IPS DF 6.9 (cell line): ENCODE results near the gene CDCA5.

Experiments used
- DNase-seq: peaks from one replicate; pipeline ENCODE4 v3.0.0-alpha.2; 2013; ENCODE audit warnings: low read depth, low spot score
- H3K27ac ChIP-seq: one replicate; pipeline ENCODE4 v1.5.1; 2013; ENCODE audit warnings: low read length, control low read depth
- H3K27me3 ChIP-seq: 2 replicates; pipeline ENCODE4 v1.6.1; 2013; ENCODE audit warnings: mild to moderate bottlenecking, low read length; ENCODE audit not compliant: control insufficient read depth, insufficient read depth
- H3K36me3 ChIP-seq: 2 replicates; pipeline ENCODE4 v1.6.1; 2013; ENCODE audit warnings: low read length; ENCODE audit not compliant: control insufficient read depth, insufficient read depth
- H3K4me1 ChIP-seq: 2 replicates; pipeline ENCODE4 v1.6.1; 2013; ENCODE audit warnings: low read length; ENCODE audit not compliant: control insufficient read depth, insufficient read depth
- H3K4me3 ChIP-seq: 2 replicates; pipeline ENCODE4 v1.5.1; 2013; ENCODE audit warnings: mild to moderate bottlenecking, low read length
- H3K9me3 ChIP-seq: 2 replicates; pipeline ENCODE4 v1.6.1; 2013; ENCODE audit warnings: low read length, inconsistent platforms; ENCODE audit not compliant: control insufficient read depth, insufficient read depth
- WGBS: extraction: QIAGEN DNeasy Blood & Tissue Kit; methylation state at CpG from one replicate; pipeline ENCODE4 v1.1.7; 2013; ENCODE audit warnings: mixed read lengths, missing lambda C conversion rate; ENCODE audit not compliant: insufficient read length, insufficient coverage; 5-methylcytosine and 5-hydroxymethylcytosine counted together

The CDCA5 gene

GRCh38 chr11:65086809-65087208 lies 3.0 kb upstream of the CDCA5 start:
- Histone ChIP-seq H3K4me3 (no peak overlapping the region), H3K4me1 (no peaks in the 10 kb centered on the region), H3K27ac (no peak overlapping the region), H3K27me3 (no peaks in the 10 kb centered on the region), H3K9me3 (no peaks in the 10 kb centered on the region), H3K36me3 (peaks cover 9% of the 10 kb centered on the region; the same call in 1 of the 2 replicates)
- no CpG with 5 or more reads among the region's 9 CpGs for WGBS
- no peak for DNase-seq

GRCh38 chr11:65085446-65085845 lies 1.6 kb upstream of the CDCA5 start:
- DNase-seq, result no peak
- Histone ChIP-seq H3K27me3 (no peaks in the 10 kb centered on the region), H3K4me3 (no peak overlapping the region), H3K4me1 (no peaks in the 10 kb centered on the region), H3K27ac (no peak overlapping the region), H3K9me3 (no peaks in the 10 kb centered on the region), H3K36me3 (peaks cover 15% of the 10 kb centered on the region)
- no CpG with 5 or more reads among the region's 4 CpGs for WGBS

- peaks cover 17% of the 10 kb centered on the region for H3K36me3 ChIP-seq
- no peak for DNase-seq
- WGBS, result no CpG with 5 or more reads among the region's 23 CpGs
- H3K4me1 ChIP-seq, result no peaks in the 10 kb centered on the region
- H3K9me3 ChIP-seq, result no peaks in the 10 kb centered on the region
- H3K4me3 ChIP-seq, result peak overlapping the region; percentile 94
- no peaks in the 10 kb centered on the region for H3K27me3 ChIP-seq
- H3K27ac ChIP-seq, result no peak overlapping the region
Measured at GRCh38 chr11:65084598-65085375, 947 bp upstream of the CDCA5 start.

DNA sequence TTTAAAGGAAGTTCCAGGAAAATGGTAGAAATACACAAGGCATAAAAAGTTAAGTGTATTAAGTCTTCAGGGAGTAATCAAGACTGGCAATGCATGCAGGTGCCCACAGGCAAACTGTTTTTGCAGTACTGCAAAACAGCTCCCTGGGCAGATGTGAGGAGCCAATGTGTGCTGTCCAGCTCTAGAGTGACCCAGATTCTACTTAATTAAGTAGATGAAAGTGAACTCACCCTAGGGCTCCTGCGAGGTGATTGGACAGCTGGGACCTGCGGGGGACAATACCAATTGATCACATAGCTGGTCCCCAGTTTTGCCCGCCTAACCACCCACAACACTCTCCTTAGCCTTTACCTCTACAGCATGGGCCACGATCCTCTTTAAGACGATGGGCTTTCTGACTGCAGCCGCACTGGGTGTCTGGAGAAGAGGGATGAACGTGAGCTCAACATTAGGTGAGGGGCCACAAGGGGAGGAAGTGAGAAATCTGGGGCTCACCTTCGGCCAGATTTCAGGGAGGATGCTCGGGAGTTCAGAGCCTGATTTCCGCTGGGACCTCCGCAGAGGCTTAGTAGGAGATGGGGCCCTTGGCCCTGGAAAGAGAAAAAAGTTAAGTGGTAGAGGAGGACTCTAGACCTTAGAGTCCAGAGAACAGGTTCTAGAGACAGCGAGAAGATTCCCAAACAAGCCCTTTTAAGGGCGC lies 556 bp downstream of the CDCA5 start:
- H3K36me3 ChIP-seq, result peaks cover 23% of the 10 kb centered on the region
- no CpG with 5 or more reads among the region's 13 CpGs for WGBS
- no peak overlapping the region for H3K27ac ChIP-seq
- no peaks in the 10 kb centered on the region for H3K27me3 ChIP-seq
- H3K9me3 ChIP-seq, result no peaks in the 10 kb centered on the region
- no peaks in the 10 kb centered on the region for H3K4me1 ChIP-seq
- no peak for DNase-seq
- peak overlapping the region; percentile 94 for H3K4me3 ChIP-seq

DNA sequence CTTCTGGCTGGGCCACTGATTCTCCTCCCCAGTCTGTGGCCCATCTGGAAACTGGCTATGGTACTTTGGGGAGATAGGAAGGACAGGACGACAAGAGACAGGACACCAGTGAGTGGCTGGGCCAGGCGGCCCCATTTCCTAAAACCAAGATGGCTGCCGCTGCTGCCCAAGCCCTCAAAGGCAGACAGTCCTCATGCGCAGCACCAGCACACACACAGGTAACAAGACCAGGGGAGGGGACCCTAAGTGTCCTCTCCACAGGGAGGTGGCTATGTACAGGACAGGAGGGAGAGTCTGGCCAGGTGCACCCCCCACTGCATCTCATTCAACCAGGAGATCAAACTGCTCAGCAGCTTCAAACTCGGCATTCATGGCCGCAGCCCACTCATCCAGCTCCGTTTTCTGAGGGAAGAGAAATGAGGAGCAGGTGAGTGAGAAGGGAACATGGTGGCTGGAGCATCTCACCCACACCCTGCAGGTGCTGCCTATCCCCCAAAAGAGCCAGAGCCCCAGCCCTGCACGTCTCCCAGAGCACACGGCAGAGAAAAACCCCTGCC lies 5.0 kb downstream of the CDCA5 start:
- Histone ChIP-seq H3K4me1 (no peaks in the 10 kb centered on the region), H3K27ac (no peak overlapping the region), H3K36me3 (peaks cover 18% of the 10 kb centered on the region), H3K27me3 (no peaks in the 10 kb centered on the region), H3K4me3 (no peak overlapping the region), H3K9me3 (no peaks in the 10 kb centered on the region)
- no CpG with 5 or more reads among the region's 9 CpGs for WGBS
- no peak for DNase-seq

GRCh38 chr11:65078151-65078550 lies 5.7 kb downstream of the CDCA5 start:
- Histone ChIP-seq H3K27ac (no peak overlapping the region), H3K27me3 (no peaks in the 10 kb centered on the region), H3K4me1 (no peaks in the 10 kb centered on the region), H3K4me3 (no peak overlapping the region), H3K9me3 (no peaks in the 10 kb centered on the region), H3K36me3 (peaks cover 18% of the 10 kb centered on the region)
- no CpG with 5 or more reads among the region's 3 CpGs for WGBS
- DNase-seq, result peak; percentile 33

- no peak for DNase-seq
- H3K4me3 ChIP-seq, result no peak overlapping the region
- no peaks in the 10 kb centered on the region for H3K27me3 ChIP-seq
- WGBS, result no CpG with 5 or more reads among the region's 4 CpGs
- H3K36me3 ChIP-seq, result peaks cover 18% of the 10 kb centered on the region
- H3K9me3 ChIP-seq, result no peaks in the 10 kb centered on the region
- no peaks in the 10 kb centered on the region for H3K4me1 ChIP-seq
- H3K27ac ChIP-seq, result no peak overlapping the region
Measured at GRCh38 chr11:65077451-65077850, 6.4 kb downstream of the CDCA5 start.

DNA sequence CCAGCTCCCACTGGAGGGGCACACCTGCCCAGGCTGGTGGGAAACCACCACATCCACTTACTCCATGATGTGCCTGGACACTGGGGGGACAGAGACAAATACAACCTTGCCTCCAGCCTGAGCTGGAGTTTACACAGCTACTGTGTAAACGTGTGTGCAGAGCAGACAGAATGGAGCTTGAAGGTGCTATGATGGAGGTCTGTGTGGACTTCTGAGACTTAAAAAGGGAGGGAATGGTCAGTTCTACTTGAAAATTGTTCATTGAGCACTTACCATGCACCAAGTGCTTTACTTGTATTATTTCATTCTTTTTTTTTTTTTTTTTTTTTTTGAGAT lies 11.2 kb downstream of the CDCA5 start:
- no peak overlapping the region for H3K27ac ChIP-seq
- H3K36me3 ChIP-seq, result 0 out of 2 replicates have a peak, but pooled peaks cover 3% of the 10 kb centered on the region
- no peaks in the 10 kb centered on the region for H3K27me3 ChIP-seq
- WGBS, result no CpG with 5 or more reads among the region's 1 CpG
- no peak overlapping the region for H3K4me3 ChIP-seq
- no peak for DNase-seq
- no peaks in the 10 kb centered on the region for H3K4me1 ChIP-seq
- H3K9me3 ChIP-seq, result no peaks in the 10 kb centered on the region

- Histone ChIP-seq H3K36me3 (no peaks in the 10 kb centered on the region), H3K27me3 (no peaks in the 10 kb centered on the region), H3K4me1 (peaks cover 1% of the 10 kb centered on the region; the same call in 1 of the 2 replicates), H3K9me3 (no peaks in the 10 kb centered on the region), H3K27ac (no peak overlapping the region), H3K4me3 (no peak overlapping the region)
- DNase-seq, result no peak
- no CpG with 5 or more reads among the region's 4 CpGs for WGBS
Measured at GRCh38 chr11:65071907-65072630, 11.8 kb downstream of the CDCA5 start.

DNA sequence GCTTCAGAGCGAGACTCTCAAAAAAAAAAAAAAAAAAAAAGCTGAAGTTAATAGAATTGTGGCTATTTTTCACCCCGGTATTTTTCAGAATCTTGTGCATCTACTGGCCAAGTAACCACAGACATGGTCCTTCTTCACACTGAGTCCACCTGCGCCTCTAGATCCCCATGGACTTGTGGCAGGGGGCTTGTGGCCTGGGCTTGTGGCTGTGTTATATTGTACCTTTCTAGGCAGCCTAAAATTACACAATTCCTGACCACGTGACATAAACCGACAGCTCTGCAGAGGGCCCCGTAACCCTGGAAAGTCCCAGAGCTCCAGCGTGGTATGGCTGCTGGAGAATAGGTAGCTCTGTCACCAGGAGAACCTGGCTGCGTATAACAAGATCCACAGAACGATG lies 14.6 kb downstream of the CDCA5 start:
- Histone ChIP-seq H3K36me3 (no peaks in the 10 kb centered on the region), H3K9me3 (no peaks in the 10 kb centered on the region), H3K4me3 (no peak overlapping the region), H3K4me1 (peaks cover 9% of the 10 kb centered on the region), H3K27me3 (no peaks in the 10 kb centered on the region), H3K27ac (no peak overlapping the region)
- WGBS, result no CpG with 5 or more reads among the region's 9 CpGs
- DNase-seq, result no peak
